LHCN-M2 (cell line): ENCODE results near the gene OCIAD2. TPM values are rescaled to one million over a fixed set of nuclear protein-coding genes. Genes with fewer than 3 reads are reported as not detected.
"Not testable (repeated sequence)": the region's sequence is repeated elsewhere in the genome, so short reads cannot be mapped to it uniquely, and the experiment has no call there.

Source experiments
- DNase-seq: peaks from one replicate; pipeline ENCODE4 v3.0.0-alpha.2; 2012; ENCODE audit warnings: low read depth
- total RNA-seq: library from RNA; depleted of rRNA; stranded (reverse); fragments of >200 nt; gene quantifications from 2 replicates; pipeline ENCODE4 v1.2.3, GENCODE V29; 2014

Gene OCIAD2
- total RNA-seq, 1 experiment from 2014 or later: 12.2 TPM

DNA sequence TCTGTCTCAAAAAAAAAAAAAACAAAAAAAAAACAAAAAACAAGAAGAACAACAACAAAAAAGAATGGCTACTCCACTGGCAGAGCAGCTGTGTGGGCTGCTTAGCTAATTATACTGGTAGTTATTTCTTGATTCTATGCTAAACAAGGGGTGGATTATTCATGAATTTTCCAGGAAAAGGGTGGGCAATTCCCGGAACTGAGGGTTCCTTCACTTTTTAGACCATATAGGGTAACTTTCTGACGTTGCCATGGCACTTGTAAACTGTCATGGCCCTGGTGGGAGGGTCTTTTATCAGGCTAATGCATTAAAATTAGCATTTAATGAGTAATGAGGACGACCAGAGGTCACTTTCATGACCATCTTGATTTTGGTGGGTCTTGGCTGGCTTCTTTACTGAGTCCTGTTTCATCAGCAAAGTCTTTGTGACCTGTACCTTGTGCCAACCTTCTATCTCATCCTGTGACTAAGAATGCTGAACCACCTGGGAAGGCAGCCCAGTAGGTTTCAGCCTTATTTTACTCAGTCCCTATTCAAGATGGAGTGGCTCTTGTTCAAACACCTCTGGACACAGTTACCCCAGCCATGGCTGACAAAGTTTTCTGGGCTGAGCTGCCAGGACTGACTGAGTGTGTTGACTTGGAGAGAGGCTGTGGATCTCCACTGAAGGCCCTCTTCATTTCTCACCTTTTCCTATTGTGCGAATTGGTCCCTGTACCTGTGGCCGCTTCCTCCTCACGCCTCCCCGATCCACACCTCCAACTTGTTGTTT is 1.3 kb upstream of the OCIAD2 start:
- DNase-seq: no peak

DNA sequence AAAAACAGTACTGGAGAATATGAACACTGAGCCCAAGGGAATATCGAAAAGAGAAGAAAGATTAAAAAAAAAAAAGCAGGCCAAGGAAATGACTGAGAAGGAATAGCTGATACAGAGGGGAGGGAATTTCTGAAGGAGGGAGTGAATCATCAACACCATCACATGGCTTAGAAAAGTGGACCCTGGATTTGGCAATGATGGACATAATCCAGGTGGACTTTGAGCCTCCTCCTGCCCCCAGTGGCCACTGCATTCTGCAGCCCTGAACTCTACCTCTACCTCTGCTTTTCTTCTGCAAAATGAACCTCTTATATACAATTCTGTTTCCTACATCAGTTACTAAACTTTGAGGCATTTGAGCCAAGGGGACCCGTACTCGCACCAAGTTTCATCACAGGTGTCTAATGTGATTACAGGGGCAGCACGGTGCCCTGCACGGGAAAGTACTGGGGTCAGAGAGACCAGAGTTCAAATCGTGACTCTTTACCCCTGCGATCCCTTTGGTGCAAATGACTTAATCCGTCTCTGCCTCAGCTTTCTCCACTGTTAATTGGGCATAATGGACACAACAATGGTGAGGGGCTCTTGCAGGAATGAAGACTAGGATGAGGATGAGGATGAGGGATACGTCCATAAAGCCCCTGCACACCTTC is 1.1 kb downstream of the OCIAD2 start:
- DNase-seq: peak; percentile 65

DNA sequence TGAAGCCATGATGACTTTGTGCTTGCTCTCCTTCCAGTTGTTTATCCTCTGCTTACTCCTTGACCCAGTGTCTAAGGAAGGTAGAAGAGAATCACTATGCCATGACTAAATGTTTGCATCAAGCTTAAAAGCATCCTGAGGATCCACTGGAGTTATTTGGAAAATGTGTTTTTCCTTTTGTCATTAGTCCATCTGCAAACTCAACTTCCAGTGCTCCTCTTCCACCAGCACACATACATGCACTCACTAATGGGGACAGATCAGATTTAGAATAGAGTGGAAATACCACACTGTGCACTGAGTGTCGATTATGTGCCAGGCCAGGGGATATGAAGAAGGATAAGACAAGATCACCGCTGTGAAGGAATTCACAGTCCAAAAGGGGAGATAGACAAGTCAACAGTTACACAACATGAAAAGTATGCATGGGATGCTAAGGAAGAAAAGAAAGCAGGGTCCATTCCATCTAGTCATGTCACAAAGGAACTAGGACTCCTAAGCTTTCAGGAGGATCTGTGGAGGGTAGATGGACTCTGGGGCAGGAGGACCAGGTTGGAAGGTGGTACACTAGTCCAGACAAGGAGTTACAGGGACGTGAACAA is 1.9 kb downstream of the OCIAD2 start:
- no peak for DNase-seq

DNA sequence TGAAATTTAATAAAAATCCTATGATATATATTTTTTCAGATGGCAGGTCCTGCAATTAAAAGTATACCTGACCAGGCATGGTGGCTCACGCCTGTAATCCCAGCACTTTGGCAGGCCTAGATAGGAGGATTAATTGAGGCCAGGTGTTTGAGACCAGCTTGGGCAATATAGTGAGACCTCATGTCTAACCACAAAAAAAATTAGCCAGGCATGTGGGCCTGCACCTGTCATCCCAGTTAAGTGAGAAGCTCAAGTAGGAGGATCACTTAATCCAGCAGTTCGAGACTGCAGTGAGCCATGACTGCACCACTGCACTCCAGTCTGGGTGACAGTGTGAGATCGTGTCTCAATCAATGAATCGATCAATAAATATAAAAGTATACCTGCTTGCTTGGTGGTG is 2.5 kb downstream of the OCIAD2 start:
- DNase-seq: peak; percentile 74

DNA sequence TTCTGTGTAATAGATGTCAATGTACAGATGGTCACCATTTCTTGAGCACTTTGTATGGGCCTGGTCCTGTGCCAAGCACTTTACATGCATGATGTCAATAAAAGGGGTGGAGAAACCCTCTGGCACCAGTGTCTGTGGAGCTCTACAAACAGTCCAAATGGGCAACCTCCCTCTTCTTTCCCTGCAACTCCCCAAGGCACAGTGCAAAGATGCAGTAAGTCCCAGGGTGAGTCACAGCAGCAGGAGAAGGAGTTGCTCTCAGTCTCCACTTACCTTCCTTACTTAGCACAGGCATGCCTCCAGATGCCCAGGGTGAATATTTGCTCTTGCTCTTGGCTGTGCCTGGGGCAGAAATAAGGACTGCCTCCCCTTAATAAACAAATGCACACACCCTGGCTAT is 4.3 kb downstream of the OCIAD2 start:
- DNase-seq: peak; percentile 40

DNA sequence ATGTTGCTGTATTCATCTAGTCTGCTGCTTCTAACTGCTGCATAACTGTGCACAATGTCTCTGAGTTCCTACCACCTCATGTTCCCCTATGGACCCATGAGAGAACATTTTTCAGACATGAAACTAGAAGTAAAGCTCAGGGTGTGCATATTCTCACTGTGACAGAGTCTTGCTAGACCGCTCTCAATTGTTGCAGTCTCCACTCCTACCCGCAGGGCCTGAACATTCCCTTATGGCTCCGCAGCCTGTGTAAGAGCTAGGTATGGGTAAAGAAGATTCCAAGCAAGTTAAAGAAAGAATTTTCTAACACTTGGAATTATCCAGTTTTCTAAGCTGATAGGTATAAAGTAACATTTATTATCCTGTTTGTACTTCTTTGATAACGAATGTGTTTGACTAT is 5.4 kb downstream of the OCIAD2 start:
- DNase-seq: no peak

DNA sequence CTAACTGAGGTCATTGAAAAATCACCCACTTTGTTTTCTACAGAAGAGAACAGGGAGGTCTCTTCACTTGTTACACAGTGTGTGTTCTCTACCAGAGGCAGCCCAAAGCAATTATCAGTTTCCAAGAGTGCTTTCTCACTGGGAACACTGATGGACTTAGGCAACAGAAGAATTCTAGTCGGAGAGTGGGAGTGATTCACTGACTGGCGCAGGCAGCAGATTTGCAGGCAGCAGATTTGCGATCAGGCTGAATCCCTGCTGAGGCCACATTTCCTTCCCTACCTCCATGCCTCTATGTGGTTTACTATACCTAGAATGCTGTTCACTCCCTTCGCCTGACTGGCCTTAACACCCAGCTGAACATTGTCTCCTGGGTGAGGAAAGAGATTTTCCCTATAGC is 6.6 kb downstream of the OCIAD2 start:
- DNase-seq: peak; percentile 23

DNA sequence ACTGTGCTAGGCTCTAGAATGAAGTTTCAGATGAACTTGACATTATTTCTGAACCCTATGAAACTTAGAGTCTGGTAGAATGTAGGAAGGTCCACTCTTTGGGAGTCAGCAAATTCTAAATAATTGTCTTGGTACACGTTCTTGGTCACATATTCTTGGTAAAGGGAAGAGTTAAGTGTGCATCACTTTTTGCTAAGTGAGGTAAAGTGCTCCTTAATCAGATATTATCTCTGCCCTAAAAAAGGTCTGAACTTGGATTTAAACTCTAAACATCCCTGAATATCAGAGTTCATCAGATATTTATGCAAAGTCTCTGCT is 7.2 kb downstream of the OCIAD2 start:
- DNase-seq: no peak

DNA sequence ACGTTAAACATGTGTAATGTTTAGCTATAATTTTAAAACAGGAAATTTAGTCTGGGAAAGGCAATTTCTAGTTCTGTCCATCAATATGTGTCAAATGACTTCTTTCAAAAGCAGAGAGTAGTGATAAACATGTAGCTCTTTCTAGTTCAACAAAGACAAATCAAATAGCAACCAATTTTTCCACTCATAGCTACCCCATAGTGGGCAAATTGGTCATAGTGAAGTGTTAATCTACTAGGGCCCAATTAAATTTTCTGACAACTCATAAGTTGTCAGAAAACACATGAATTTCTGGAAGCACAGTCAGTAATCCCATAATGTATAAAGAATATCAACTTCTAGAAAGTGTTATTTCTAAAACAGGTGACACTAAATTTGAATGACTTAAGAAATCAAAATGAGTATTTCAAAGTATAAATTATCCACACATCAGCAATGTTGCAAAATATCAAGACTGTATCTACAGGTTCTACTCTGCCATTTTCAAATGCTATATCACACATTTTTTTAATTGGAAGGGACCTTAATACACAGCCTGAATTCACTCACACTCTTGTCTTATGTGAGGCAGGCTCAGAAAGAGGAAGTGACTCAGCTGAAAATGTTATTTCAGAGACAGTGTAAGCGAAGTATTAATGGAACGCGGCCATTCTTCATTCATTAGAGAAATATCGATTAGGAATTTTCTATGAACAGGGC is 7.7 kb downstream of the OCIAD2 start:
- DNase-seq: no peak

DNA sequence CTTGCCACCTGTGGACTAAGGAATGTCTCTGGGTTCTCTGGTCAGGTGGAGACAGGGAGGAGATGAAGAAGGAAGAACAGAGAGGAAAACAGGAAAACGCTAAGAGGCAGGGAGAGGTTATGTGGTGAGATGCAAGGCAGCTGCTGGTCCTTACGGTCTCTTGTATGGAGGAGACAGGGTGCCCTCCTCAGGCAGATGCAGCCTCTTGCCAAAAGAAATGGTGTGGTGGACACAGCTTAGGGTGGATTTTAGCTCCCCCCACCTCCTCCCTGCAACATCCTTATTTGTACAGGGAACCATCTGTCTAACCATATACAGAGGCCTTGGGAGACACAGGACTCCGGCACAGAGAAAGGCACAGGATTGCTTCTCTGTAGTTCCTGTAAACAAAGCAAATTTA is 9.7 kb downstream of the OCIAD2 start:
- DNase-seq: no peak

DNA sequence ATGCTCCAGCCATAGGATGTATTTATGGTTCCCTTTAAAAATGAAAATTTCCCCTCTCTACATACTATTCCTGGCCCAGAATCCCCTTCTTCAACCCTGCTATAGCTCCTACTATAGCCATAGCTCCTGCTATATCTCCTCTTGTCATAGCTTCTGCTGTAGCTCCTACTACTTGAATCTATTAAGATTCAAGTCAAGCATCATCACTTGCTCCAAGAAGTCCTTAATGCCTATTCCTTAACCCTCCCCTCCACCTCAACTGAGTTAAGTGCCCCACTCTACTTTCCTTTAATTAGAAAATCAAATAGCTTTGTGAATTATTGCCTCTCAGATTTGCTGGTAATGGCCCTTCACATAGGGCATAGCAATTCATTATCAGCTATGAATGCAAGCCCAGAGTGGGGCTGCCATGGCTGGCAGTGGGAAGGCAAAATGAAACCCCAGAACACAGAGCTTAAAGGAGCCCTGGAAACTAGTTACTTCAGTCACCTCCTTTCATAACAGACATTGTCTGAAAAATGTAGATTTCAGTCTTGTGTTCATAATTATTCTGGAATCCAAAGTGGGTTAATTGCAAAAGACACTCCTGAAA is 15.4 kb downstream of the OCIAD2 start:
- no peak for DNase-seq

DNA sequence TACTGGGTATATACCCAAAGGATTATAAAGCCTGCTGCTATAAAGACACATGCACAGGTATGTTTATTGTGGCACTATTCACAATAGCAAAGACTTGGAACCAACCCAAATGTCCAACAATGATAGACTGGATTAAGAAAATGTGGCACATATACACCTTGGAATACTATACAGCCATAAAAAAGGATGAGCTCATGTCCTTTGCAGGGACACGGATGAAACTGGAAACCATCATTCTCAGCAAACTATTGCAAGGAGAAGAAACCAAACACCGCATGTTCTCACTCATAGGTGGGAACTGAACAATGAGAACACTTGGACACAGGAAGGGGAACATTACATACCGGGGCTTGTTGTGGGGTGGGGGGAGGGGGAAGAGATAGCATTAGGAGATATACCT is 16.8 kb downstream of the OCIAD2 start:
- not testable (repeated sequence) for DNase-seq

DNA sequence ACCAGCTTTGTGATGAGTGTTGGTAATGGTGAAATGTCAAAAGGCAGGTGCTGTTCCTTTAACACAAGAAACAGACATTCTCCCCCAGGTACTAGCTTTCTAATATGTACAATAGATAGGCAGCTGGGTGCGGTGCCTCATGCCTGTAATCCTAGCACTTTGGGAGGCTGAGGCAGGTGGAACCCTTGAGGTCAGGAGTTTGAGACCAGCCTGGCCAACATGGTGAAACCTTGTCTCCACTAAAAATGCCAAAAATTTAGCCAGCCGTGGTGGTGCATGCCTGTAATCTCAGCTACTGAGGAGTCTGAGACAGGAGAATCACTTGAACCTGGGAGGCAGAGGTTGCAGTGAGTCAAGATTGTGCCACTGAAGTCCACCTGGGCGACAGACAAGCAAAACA is 24.9 kb downstream of the OCIAD2 start:
- not testable (repeated sequence) for DNase-seq

DNA sequence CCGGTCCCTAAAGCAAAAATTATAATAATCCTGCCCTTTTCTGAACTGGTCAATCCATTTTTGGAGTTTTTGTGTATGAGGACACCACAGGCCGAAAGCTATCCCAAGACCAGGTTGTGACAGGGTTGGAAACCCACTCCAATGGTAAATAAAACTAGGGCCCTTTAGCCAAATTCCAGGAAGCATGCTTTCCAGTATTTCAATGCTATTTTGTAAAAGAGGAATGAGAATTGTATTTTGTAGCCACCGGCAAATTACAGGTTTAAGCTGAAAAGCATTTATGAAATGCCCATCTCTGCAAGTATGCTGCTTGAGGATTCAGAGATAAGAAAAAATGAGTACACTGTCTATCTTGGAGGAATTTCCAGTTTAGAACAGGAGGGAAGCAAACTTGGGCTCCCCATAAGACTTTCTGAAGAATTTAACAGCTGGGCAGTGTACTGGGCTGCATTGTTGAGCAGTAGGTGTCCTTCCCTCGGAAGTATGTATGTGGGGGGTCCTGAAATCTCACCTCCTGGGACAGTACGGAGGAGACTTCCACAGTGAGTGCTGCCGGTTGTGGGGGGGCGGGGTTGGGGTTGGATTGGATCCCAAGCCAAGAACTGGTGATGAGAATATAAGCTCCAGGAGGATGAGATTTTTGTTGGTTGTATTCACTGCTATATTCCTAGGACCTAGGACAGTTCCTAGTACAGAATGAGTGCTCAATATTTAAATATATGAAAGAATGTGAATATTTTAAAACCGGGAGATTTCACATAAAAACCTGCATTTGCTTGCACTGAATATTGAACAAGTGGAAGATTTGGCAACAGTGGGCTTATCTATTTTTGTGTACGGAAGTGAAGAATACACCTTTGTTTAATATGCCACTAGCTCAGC is 26.8 kb downstream of the OCIAD2 start:
- no peak for DNase-seq

DNA sequence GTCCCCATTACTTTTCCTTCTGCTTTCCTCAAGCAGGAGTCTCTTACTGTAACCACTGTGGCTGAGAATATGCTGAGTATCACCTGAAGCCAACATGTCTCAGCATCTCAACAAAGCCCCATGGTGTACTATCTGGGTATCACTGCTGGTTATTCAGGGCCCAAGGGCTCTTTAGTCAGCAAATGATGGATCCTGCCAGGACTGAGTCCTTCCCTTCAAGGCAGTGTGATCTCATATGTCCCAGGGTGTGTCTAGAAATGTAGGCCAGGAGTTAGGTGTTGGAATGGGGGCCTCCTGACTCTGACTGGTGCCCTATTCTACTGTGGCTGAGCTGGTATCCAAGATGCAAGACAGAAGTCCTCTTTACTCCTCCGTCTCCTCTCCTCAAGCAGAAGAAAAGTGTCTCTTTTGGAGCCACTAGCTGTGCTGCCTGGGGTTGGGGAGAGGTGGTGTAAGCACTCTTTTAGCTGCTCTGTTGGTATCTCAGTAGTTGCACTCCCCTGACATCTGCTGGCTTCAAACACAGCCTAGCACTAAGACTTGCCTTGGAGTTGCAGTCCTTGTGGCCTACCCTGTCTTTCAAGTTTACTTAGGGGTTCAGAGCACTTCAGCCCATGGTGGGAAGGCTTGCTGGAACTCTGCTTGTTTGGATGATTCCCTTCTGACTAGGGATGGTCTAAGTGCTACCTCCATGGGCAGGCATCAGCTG is 28.6 kb downstream of the OCIAD2 start:
- no peak for DNase-seq

DNA sequence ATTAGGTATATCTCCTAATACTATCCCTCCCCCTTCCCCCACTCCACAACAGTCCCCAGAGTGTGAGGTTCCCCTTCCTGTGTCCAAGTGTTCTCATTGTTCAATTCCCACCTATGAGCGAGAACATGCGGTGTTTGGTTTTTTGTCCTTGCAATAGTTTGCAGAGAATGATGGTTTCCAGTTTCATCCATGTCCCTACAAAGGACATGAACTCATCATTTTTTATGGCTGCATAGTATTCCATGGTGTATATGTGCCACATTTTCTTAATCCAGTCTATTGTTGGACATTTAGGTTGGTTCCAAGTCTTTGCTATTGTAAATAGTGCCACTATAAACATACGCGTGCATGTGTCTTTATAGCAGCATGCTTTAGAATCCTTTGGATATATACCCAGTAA is 41.9 kb downstream of the OCIAD2 start:
- DNase-seq: not testable (repeated sequence)

DNA sequence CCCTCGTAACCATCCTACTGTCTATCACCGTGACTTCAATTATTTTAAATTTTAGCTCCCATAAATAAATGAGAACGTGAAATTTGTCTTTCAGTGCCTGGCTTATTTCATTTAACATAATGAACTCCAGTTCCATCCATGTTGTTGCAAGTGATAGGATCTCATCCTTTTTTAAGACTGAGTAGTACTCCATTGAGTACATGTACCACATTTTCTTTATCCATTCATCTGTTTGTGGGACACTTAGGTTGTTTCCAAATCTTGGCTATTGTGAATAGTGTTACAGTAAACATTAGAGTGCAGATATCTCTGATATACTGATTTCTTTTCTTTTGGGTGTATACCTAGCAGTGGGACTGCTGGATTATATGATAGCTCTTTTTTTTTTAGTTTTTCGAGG is 42.8 kb downstream of the OCIAD2 start:
- DNase-seq: no peak

DNA sequence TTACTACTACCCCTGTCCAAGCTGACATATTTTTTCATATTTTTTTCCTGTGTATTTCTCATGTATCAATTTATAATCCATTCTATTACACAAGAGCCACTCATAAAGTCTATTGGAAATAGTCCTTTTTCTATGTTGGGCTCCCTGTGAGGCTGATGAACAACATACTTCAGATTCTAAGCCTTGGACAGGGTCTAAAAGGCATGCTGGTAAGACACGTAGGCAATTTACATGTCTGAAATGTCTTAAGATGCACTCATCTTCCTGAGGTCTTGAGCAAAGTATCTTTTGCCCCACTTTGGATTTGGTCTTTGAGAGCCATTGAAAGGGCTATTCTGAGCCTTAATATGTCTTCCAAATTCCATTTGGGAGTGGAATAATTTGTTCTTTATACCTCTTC is 43.9 kb downstream of the OCIAD2 start:
- no peak for DNase-seq

DNA sequence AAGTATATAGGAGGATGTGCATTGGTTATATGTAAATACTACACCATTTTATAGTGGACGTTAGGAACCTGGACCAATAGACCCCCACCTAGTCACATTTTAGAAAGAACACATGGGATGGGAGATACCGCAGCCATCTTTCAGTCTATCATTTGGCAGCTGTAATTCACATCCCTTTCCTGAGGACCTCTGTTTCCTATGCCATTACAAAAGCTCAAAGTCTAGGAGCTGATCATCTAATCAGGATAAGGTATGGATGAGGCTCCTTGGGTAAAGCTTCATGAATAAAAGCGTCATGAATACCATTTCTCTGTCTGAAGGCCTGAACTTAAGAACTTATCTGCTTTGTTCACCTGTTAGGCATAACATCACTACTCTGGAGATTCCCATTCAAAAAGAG is 44.5 kb downstream of the OCIAD2 start:
- DNase-seq: no peak

DNA sequence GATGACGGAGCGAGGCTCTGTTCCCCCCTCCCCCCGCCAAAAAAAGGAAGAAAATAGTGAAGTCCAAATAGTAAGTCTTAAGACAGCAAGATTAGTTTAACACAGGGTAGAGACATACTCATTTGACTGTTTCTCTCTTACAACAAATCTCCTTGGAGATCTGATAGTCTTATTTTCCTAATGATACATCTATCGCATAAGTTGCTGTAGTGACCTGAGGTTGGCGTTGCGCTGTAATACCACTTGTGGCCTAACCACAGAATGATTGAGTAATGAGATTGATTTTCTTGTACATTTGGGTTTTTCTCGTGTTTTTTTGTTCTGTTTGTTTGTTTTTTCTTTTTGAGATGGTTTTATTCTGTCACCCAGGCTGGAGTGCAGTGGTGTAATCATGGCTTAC is 48.4 kb downstream of the OCIAD2 start:
- DNase-seq: peak; percentile 64
